Measurements from ENCODE around the gene FOXC1. TPM values are rescaled to one million over a fixed set of nuclear protein-coding genes. Genes with fewer than 3 reads are reported as not detected.

Gene FOXC1
- total and polyA plus RNA-seq, 9 of the 15 experiments (the other 6 are each of a cell fraction or from before 2014, with no cell fraction given): not detected

GRCh38 chr6:1619098-1619672, 9.5 kb downstream of the FOXC1 start:
- intact Hi-C loops (cut with micrococcal nuclease): no loop called here
- ATAC-seq: no peak
- no peaks in the 10 kb centered on the region for H3K79me2 ChIP-seq (ENCODE audit: control insufficient read depth, insufficient read depth, low read length)
- ChIA-PET CTCF (ENCODE audit: low intra/inter-chr PET ratio) (no interaction called here), POLR2A (no interaction called here)
- H3K4me2 ChIP-seq (ENCODE audit: insufficient read depth, low read length): no peak overlapping the region
- H4K20me1 ChIP-seq (replicated peaks; ENCODE audit: control insufficient read depth, insufficient read depth, low read length): no peaks in the 10 kb centered on the region; the same call in 1 of the 2 replicates
- no peak overlapping the region for H2AFZ ChIP-seq (ENCODE audit: low read depth, low read length)
- BruUV-seq (replicated peaks): no TSS peak
- whole genome bisulfite sequencing (ENCODE audit: insufficient coverage, low coverage, missing lambda C conversion rate): 29% methylated on average over 28 of the region's 40 CpGs
- H3K9ac ChIP-seq (ENCODE audit: insufficient read depth in 1 of 2, low read depth in 2 of 2, low read length in 2 of 2): no peak overlapping the region
- peaks cover 32 to 81% of the 10 kb centered on the region in 2 experiments; a peak in 3 of 5 replicates for H3K27me3 ChIP-seq (ENCODE audit: control insufficient read depth in 2 of 2, insufficient read depth in 2 of 2, low read length in 2 of 2)
- H3K9me3 ChIP-seq (replicated peaks; ENCODE audit: control insufficient read depth, insufficient read depth, low read depth, low read length): no peaks in the 10 kb centered on the region
- H3K36me3 ChIP-seq (ENCODE audit: control insufficient read depth, insufficient read depth, low read length): no peaks in the 10 kb centered on the region
- DNase-seq (ENCODE audit: extremely low read depth in 1 of 4, low spot score in 3 of 4): no peak
- no peak overlapping the region for H3K4me3 ChIP-seq
- peaks cover 0 to 12% of the 10 kb centered on the region in 2 experiments; a peak in 1 of 5 replicates for H3K4me1 ChIP-seq (replicated peaks in 1 of 2; ENCODE audit: control insufficient read depth in 2 of 2, insufficient read depth in 2 of 2, low read length in 2 of 2)
- in situ Hi-C loops (cut with MboI): no loop called here
- TF ChIP-seq MITF (IDR thresholded peaks at IDR 0.05): no peak
- peak in 1 of 2 experiments; percentile 18; a peak in 1 of 4 replicates for TF ChIP-seq KDM1A (IDR thresholded peaks at IDR 0.05)
- no peak for TF ChIP-seq BRF1 (IDR thresholded peaks at IDR 0.05; ENCODE audit: borderline replicate concordance, extremely low read depth, insufficient read length)
- TF ChIP-seq RFX1 (IDR thresholded peaks at IDR 0.05): no peak
- TF ChIP-seq PBX2 (CRISPR knock-in tag; IDR thresholded peaks at IDR 0.05; ENCODE audit: low read depth): no peak
- no peak for TF ChIP-seq PBX2 (tag; conservative IDR thresholded peaks at IDR 0.05; ENCODE audit: low read depth)
- TF ChIP-seq RHOXF2B (CRISPR knock-in tag; conservative IDR thresholded peaks at IDR 0.05): no peak
- FAIRE-seq: no peak
- no peaks in the 10 kb centered on the region for H3K9me1 ChIP-seq (ENCODE audit: control insufficient read depth, insufficient read depth, low read length)
- no peak overlapping the region for H3K27ac ChIP-seq (ENCODE audit: extremely low read depth, low read depth, low read length)

Data from K562 (cell line).